8988T (cell line): Measurements from ENCODE around the gene TTC6.

ENCODE experiments used
- DNase-seq: peaks from one replicate; pipeline ENCODE4 v3.0.0; 2011

TTC6 gene

DNA sequence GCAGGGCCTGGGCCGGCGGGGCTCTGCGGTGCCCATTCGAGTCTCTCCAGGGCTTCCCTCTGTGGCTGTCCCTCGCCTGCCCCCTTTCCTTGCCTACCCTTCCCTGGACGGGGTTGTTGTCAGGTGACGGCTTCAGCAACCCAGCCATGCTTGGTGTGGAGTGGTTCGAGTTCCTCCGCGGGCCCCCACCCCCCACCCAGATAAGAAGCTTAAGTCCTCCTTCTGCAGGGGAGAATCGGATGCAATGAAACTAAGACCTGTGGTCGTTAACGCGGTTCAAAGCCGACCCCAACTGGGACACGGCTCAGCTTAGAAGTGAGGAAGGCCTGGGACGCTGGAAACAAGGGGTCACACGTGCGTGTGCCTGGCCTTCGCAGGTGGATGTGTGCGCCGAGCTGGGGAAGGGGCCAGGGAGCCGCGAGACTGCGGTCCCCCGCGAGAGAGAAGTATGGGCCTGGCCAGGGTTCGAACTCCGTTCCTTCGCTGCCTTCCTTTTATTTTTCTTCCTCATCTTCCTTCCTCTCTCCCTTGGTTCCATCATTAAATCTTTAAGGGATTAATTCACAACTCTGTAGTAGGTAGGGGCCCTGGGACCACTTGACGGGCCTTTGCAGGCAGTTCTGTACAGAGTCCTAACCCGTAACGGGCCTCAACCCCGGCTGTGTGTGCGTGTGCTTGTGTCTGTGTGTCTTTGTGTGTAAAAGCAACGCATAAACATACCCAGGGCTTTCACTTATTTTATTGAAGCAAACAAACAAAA, 3.5 kb downstream of the TTC6 start:
- no peak for DNase-seq

DNA sequence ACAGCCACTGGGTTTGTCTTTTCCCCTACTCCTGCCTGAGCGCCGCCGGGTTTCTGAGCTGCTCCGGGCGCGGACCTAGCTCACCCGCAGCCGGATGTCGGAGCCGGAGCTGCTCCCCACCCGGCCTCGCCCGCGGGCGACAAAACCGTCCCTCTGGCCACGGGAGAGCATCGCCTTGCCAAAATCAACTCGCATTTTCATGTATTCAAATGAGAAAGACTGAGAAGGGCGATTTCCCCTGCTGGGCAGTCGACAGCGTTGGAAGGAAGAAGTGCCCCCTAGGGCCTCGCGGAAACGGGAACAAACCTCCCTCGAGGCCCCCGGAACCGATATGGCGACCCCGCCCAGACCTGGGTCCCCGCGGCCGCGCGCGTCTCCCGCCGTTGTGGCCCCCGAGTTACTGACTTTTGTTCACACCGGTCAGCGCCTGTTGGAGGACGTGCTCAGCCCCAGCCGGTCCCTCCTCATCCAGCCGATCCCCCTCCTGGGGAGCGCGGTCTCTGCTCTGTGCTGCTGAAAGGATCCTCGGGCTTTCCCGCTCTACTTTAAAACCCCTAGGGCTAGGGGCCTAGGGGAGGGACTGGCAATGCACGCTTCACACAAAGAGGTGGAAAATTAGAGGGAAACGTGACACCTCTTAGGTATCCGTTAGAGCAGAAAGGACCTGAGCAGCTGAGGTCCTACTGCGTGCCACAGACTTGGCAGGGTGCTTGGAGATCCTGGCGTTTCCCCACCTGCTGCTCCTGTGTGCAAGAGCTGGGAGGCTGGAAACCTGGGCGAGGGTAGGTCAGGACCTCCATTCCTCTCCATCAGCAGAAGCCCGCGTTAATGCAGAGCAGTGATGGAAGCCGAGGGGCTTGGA, 4.3 kb downstream of the TTC6 start:
- no peak for DNase-seq

DNA sequence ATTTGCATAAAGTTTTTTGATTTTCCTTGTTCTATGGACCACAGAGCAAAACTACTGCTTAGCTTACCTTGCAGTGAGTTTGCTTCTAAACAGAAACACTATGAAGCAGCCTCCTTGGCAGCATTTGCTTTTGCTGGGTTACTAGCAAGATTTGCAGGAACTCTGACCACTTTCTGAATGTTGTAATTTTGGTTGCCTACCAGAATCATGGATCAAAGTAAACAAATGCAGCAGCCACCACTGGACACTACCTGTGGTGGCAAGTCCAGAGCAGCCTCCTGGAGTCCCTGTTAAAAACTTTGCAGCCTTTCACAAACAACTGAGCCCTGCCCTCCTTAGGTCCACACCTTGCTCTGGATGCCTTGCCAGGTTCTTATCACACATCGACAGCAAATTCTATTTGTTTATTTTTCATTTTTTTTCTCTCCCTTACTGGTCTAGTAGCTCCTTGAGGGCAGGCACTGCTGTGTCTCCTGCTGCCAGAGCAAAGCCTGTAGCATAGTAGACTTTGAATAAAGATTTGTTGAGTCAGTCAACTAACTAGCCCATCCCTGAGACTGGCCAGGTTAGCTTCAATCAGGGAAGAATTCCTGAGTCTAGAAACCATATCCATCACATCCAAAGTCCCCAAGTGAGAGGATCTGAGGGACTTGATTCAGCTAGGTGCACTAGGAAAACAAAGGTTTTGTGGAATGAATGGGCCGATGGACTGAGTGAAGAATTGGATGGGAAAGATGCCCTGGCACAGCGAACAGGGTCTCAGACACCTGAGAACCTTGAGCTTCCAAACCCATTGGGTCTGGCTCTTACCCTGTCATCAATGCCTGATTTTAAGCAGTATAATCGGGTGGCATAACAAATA, 5.7 kb downstream of the TTC6 start:
- DNase-seq: no peak

DNA sequence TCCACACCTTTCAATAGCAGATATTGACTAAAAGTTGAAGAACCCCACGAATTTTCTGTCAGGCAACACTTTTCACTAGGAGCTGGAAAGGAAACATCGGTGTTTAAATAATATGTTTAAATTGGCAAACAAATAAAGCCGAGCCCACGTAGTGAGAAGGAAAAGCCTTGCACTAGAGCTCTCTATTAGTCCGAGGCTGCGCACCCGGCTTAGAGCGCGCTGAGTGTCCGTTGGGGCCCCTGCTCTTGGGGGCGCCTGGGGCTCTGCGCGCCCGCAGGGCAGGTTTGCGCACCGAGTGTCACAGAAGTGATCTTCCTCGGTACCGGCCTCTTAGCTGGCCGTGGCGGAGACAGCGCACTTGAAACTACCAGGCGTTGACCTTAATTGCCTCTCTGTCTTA, 6.4 kb downstream of the TTC6 start:
- no peak for DNase-seq

DNA sequence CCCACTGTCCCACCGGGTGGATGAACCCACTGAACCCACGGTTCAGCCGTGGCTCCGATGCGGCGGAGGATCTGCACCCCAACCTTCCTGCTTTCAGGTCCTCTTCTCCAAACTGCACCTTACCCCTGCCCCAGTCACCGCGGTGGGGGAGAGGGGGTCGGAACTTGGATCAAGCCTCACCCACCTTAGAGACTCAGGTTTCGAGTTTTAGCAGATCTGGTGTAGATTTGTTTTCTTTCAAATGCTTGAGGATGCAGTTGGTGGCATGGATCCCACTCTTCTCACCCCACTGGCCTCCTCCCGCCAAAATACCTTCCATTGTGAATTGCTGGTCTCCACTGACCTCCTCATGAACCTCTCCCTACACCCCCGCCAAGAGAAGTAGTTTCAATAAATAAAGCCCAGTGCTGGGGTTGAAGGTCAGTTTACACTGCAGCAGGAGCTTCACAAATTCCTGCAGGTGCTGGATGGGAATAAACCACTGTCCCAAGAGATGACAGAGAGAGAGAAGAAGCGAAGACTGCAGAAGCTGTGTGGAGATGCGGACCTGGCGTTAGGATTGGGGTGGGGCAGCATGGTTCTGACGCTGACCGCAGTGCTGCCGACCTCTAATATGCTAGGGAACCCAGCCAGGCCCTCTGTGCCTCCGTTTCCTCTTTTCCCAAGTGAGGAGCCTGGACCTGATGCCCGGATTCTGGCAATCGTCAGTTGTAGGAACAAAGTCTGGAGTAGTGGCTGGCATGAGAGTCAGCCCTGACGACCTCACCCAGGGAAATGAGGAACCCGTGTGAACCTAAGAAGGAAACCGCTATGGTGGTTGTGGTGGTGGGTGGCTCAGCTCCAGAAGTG, 7.4 kb downstream of the TTC6 start:
- no peak for DNase-seq

GRCh38 chr14:37603688-37604251, 8.3 kb downstream of the TTC6 start:
- no peak for DNase-seq

GRCh38 chr14:37606678-37607077, 11.2 kb downstream of the TTC6 start:
- no peak for DNase-seq

DNA sequence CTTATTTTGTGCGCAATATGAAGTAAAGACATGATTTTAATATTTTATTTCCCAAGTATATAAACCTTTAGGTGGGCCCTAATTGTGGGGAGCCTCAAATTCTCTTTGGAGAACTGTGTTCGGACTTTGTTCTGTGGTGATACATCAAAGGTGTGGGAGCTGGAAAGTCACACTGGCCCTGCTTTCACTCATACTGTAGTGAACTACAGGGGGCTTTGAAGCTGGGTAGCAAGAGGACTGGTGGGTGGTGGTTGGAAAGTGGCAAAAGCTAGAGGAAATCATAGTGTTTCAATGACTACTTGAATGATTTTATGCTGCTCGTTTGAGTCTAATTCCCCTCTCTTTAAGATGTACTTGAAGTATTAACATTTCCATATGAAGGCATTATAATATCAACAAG, 13.2 kb downstream of the TTC6 start:
- no peak for DNase-seq

GRCh38 chr14:37610945-37611523, 15.6 kb downstream of the TTC6 start:
- no peak for DNase-seq

- no peak for DNase-seq
Observed at GRCh38 chr14:37615582-37616289, 20.3 kb downstream of the TTC6 start.

DNA sequence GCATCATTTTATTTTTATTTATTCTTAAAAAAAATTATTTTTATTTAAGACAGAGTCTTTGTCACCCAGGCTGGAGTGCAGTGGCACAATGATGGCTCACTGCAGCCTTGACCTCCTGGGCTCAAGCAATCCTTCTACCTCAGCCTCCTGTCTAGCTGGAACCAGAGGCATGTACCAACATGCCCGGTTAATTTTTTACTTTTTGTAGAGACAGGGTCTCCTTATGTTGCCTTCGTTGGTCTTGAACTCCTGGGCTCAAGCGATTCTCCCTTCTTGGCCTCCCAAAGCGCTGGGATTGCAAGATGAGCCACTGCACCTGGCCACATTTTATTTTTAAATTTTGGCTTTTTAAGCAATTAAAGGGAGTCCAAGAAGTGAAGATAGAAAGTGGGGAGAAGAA, 21.4 kb downstream of the TTC6 start:
- DNase-seq: no peak

GRCh38 chr14:37617864-37618365, 22.5 kb downstream of the TTC6 start:
- DNase-seq: no peak

GRCh38 chr14:37618498-37619028, 23.1 kb downstream of the TTC6 start:
- no peak for DNase-seq

DNA sequence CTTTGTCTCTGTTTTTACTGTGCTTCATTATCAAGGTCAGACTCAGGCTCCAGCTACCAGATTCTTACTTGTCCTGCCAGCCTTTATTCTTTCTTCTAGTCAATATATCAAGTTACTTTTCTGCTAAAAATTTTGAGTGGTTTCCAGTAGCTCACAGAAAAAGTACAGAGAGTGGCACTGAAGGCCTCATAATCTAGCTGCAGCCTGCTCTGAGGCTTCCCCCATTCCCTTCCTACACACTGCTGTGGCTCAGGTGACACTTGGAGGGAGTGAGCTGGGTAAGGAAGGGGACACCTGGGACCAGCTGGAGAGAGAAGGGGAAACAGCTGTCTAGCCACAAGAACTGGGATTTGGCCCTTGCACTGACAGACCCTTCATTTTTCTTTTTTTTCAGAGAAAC, 25.4 kb downstream of the TTC6 start:
- no peak for DNase-seq

DNA sequence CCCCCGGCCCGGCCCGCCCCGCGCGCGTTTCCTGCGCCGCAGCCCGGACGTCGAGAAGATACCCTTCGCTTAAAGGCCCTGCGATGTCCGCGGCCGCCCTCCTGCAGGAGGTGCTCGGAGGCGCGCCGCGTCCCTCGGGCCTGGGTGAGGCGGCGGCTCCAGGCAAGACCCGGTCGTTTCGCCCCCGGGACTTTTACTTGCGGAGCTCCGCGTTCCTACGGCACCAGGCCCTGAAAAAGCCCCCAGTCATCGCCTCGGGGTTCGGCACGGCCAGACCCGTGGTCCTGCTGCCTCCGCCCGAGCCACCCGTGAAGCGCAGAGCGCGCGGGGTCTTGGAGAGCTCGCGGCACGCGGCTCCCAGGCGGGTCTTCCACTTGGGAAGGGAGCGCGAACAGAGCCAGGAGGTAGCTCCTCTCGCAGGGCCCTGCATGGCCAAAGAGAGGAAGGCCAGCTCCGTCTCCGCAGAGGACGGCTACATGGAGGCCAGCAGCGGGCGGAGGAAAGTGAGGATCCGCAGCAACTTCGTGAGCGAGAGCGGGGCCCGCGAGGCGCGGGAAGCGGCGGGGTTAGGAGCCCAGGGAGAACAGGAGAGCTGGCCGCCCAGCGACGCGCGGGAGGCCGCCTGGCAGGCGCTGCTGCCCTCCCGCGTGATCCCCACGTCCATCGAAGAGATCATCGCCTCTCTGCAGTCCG, 26.9 kb downstream of the TTC6 start:
- DNase-seq: no peak

GRCh38 chr14:37623426-37623951, 28.1 kb downstream of the TTC6 start:
- no peak for DNase-seq

GRCh38 chr14:37623971-37624370, 28.5 kb downstream of the TTC6 start:
- DNase-seq: no peak

GRCh38 chr14:37625597-37626595, 30.5 kb downstream of the TTC6 start:
- DNase-seq: no peak
